Breast epithelium (tissue), 4 donors: ENCODE data around the gene MTMR2. TPM values are rescaled to one million over a fixed set of nuclear protein-coding genes. Genes with fewer than 3 reads are reported as not detected.

ENCODE experiments used
- DNase-seq, 2 donors: peaks; one replicate each; pipeline ENCODE4 v3.0.0-alpha.2; 2019; ENCODE audit warnings: low spot score in 2 of 2
- H3K27ac ChIP-seq, 2 donors: fragments of 200-600 bp; sonication (generic) in 1 of 2; one replicate each; pipeline ENCODE4 v1.5.1; 2016 to 2019; ENCODE audit warnings: mild to moderate bottlenecking in 1 of 2
- H3K27me3 ChIP-seq, 2 donors: fragments of 200-600 bp; sonication (generic) in 1 of 2; one replicate each; pipeline versions ENCODE4 v1.5.1 to v1.6.0; 2017 to 2019; ENCODE audit warnings: control low read depth in 1 of 2, mild to moderate bottlenecking in 1 of 2
- H3K36me3 ChIP-seq: fragments of 200-600 bp; one replicate; pipeline ENCODE4 v1.5.1; 2019
- H3K4me1 ChIP-seq, 2 donors: fragments of 200-600 bp; sonication (generic); one replicate each; pipeline ENCODE4 v1.5.1; 2016 to 2019; ENCODE audit warnings: control low read depth in 1 of 2
- H3K4me3 ChIP-seq, 3 donors: fragments of 200-600 bp; sonication (generic); 1 replicate in 2 of 3; 2 replicates in 1 of 3; pipeline ENCODE4 v1.5.1; 2016 to 2019; ENCODE audit warnings: mild to moderate bottlenecking in 3 of 3, moderate library complexity in 2 of 3
- H3K9me3 ChIP-seq, 2 donors: fragments of 200-600 bp; sonication (generic) in 1 of 2; one replicate each; pipeline ENCODE4 v1.5.1; 2016 to 2019; ENCODE audit warnings: control low read depth in 1 of 2
- CTCF ChIP-seq, 3 donors: fragments of 450-650 bp; IDR thresholded peaks; one replicate each; pipeline ENCODE4 v1.5.1; 2016 to 2017; ENCODE audit warnings: antibody characterized with exemption in 3 of 3, mild to moderate bottlenecking in 3 of 3, moderate library complexity in 3 of 3
- POLR2A ChIP-seq: fragments of 450-650 bp; IDR thresholded peaks from one replicate; pipeline ENCODE4 v1.6.1; 2016; ENCODE audit warnings: antibody characterized with exemption, mild to moderate bottlenecking, moderate library complexity
- POLR2AphosphoS5 ChIP-seq, 3 donors: sonication (generic); formaldehyde crosslinking; IDR thresholded peaks; one replicate each; pipeline ENCODE4 v1.6.1; 2017; ENCODE audit warnings: antibody characterized with exemption in 3 of 3
- intact Hi-C: fragments of 100-400 bp; cut with DNase I; formaldehyde crosslinking; loops from one replicate; pipeline ENCODE4 v1.15.1; 2023; ENCODE audit warnings: low total_unique reads
- total RNA-seq, 3 donors: library from RNA; depleted of rRNA; stranded (reverse); fragments of >200 nt; gene quantifications; one replicate each; pipeline ENCODE4 v1.1.0, GENCODE V29; 2016

The MTMR2 gene
- total RNA-seq, 3 donors from 2014 or later: 20.3 to 28.4 (median 20.5) TPM

GRCh38 chr11:95908826-95909225 lies 15.1 kb downstream of the MTMR2 start:
- Histone ChIP-seq H3K27me3 (no peaks in the 10 kb centered on the region), H3K4me3 (no peak overlapping the region), H3K4me1 (no peaks in the 10 kb centered on the region), H3K9me3 (no peaks in the 10 kb centered on the region), H3K36me3 (no peaks in the 10 kb centered on the region), H3K27ac (no peak overlapping the region)
- DNase-seq: no peak
- intact Hi-C loops: no loop called here
- TF ChIP-seq POLR2A: no peak
- TF ChIP-seq POLR2AphosphoS5 (IDR thresholded peaks at IDR 0.05): no peak
- TF ChIP-seq CTCF (IDR thresholded peaks at IDR 0.05): no peak

- Histone ChIP-seq H3K27ac (no peak overlapping the region), H3K4me3 (no peak overlapping the region), H3K4me1 (no peaks in the 10 kb centered on the region), H3K36me3 (no peaks in the 10 kb centered on the region), H3K9me3 (no peaks in the 10 kb centered on the region), H3K27me3 (no peaks in the 10 kb centered on the region)
- intact Hi-C loops: no loop called here
- no peak for DNase-seq
- no peak for TF ChIP-seq CTCF (IDR thresholded peaks at IDR 0.05)
- TF ChIP-seq POLR2AphosphoS5 (IDR thresholded peaks at IDR 0.05): no peak
- no peak for TF ChIP-seq POLR2A
Measured at GRCh38 chr11:95907476-95907875, 16.4 kb downstream of the MTMR2 start.

GRCh38 chr11:95904009-95904650 lies 19.8 kb downstream of the MTMR2 start:
- TF ChIP-seq POLR2A (no peak), POLR2AphosphoS5 (IDR thresholded peaks at IDR 0.05) (no peak), CTCF (IDR thresholded peaks at IDR 0.05) (no peak)
- Histone ChIP-seq H3K27me3 (no peaks in the 10 kb centered on the region), H3K4me3 (no peak overlapping the region), H3K36me3 (no peaks in the 10 kb centered on the region), H3K27ac (no peak overlapping the region), H3K9me3 (no peaks in the 10 kb centered on the region), H3K4me1 (no peaks in the 10 kb centered on the region)
- DNase-seq: no peak
- intact Hi-C loops: no loop called here

- H3K27ac ChIP-seq: no peak overlapping the region
- no peak for DNase-seq
- TF ChIP-seq POLR2A (no peak), POLR2AphosphoS5 (IDR thresholded peaks at IDR 0.05) (no peak), CTCF (IDR thresholded peaks at IDR 0.05) (no peak)
Measured at GRCh38 chr11:95898782-95899181, 25.1 kb downstream of the MTMR2 start.

GRCh38 chr11:95897731-95898130 lies 26.2 kb downstream of the MTMR2 start:
- H3K27me3 ChIP-seq: no peaks in the 10 kb centered on the region
- H3K9me3 ChIP-seq: no peaks in the 10 kb centered on the region
- H3K36me3 ChIP-seq: no peaks in the 10 kb centered on the region
- no peak overlapping the region for H3K4me3 ChIP-seq
- no peak for DNase-seq
- no peaks in the 10 kb centered on the region for H3K4me1 ChIP-seq
- TF ChIP-seq POLR2A (no peak), CTCF (IDR thresholded peaks at IDR 0.05) (no peak), POLR2AphosphoS5 (IDR thresholded peaks at IDR 0.05) (no peak)
- intact Hi-C loops: no loop called here
- no peak overlapping the region for H3K27ac ChIP-seq

More at GRCh38 chr11:95898782-95899181, 25.1 kb downstream of the MTMR2 start:
- intact Hi-C loops: no loop called here
- Histone ChIP-seq H3K27me3 (no peaks in the 10 kb centered on the region), H3K9me3 (no peaks in the 10 kb centered on the region), H3K4me3 (no peak overlapping the region), H3K36me3 (no peaks in the 10 kb centered on the region), H3K4me1 (no peaks in the 10 kb centered on the region)
